ENCODE results near the gene RNF186. TPM values are rescaled to one million over a fixed set of nuclear protein-coding genes. Genes with fewer than 3 reads are reported as not detected.

RNF186 gene
- total RNA-seq, 1 experiment from 2014 or later, result not detected

DNA sequence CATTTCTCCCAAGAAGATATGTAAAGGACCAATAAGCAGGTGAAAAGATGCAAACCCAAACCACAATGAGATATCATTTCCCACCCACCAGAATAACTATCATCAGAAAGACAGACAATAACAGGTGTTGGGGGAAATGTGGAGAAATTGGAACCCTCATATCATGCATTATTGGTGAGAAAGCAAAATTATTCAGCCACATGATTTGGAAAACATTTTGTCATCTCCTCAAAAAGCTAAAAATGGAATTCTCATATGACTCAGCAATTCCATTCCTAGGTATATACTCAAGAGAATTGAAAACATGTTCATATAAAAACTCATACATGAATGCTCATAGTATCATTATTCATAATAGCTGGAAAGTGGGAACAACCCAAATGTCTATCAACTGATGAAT lies 25.1 kb upstream of the RNF186 start:
- H3K27me3 ChIP-seq (ENCODE audit: low read length), result no peaks in the 10 kb centered on the region
- no peaks in the 10 kb centered on the region for H3K4me1 ChIP-seq (ENCODE audit: low read length)
- no peaks in the 10 kb centered on the region for H3K36me3 ChIP-seq (ENCODE audit: insufficient read depth, low read length)
- H3K9ac ChIP-seq (ENCODE audit: low read length), result no peak overlapping the region
- DNase-seq, result no peak
- H2AFZ ChIP-seq (ENCODE audit: low read length), result no peak overlapping the region
- H3K9me2 ChIP-seq (replicated peaks; ENCODE audit: insufficient read depth, low read length), result no peaks in the 10 kb centered on the region
- H3K79me2 ChIP-seq (ENCODE audit: low read length), result no peaks in the 10 kb centered on the region
- H4K20me1 ChIP-seq (ENCODE audit: insufficient read depth, low read depth, low read length), result no peaks in the 10 kb centered on the region
- H3K4me2 ChIP-seq (ENCODE audit: low read depth, low read length, poor library complexity, severe bottlenecking), result no peak overlapping the region
- no peaks in the 10 kb centered on the region for H3K9me3 ChIP-seq (ENCODE audit: low read length)
- no peak overlapping the region for H3K27ac ChIP-seq (ENCODE audit: low read length)
- H3K4me3 ChIP-seq (ENCODE audit: low read length), result no peak overlapping the region

DNA sequence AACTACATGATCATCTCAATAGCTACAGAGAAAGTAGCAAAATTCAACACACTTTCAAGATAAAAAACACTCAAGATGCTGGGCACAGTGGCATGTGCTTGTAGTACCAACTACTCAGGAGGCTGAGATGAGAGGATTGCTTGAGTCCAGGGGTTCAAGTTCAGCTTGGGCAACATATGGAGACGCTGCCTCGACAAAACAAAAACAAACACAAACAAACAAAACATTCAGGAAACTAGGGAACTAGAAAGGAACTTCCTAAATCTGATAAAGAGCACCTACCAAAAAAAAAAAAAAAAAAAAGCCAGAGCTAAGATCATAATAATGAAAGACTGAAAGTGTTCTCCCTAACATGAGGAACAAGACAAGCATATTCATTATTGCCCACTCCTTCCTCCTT lies 22.8 kb upstream of the RNF186 start:
- H2AFZ ChIP-seq (ENCODE audit: low read length), result no peak overlapping the region
- no peak overlapping the region for H3K4me2 ChIP-seq (ENCODE audit: low read depth, low read length, poor library complexity, severe bottlenecking)
- H3K79me2 ChIP-seq (ENCODE audit: low read length), result no peaks in the 10 kb centered on the region
- H3K27ac ChIP-seq (ENCODE audit: low read length), result no peak overlapping the region
- H3K4me3 ChIP-seq (ENCODE audit: low read length), result no peak overlapping the region
- no peaks in the 10 kb centered on the region for H3K4me1 ChIP-seq (ENCODE audit: low read length)
- H3K9ac ChIP-seq (ENCODE audit: low read length), result no peak overlapping the region
- no peak for DNase-seq
- H3K9me2 ChIP-seq (replicated peaks; ENCODE audit: insufficient read depth, low read length), result no peaks in the 10 kb centered on the region
- H4K20me1 ChIP-seq (ENCODE audit: insufficient read depth, low read depth, low read length), result no peaks in the 10 kb centered on the region
- H3K9me3 ChIP-seq (ENCODE audit: low read length), result no peaks in the 10 kb centered on the region
- H3K36me3 ChIP-seq (ENCODE audit: insufficient read depth, low read length), result no peaks in the 10 kb centered on the region
- no peaks in the 10 kb centered on the region for H3K27me3 ChIP-seq (ENCODE audit: low read length)

DNA sequence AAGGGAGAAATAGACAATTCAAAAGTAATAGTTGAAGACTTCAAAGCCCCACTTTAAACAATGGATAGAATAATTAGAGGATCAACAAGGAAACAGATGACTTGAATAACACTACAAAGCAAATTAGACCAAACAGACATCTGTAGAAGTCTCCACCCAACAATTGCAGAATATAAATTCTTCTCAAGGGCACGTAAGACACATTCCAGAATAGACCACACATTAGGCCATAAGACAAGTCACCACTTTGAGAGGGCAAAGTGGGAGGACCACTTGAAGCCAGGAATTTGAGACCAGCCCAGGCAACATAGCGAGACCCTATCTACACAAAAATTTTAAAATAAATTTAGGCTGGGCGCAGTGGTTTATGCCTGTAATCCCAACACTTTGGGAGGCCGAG lies 20.5 kb upstream of the RNF186 start:
- no peaks in the 10 kb centered on the region for H4K20me1 ChIP-seq (ENCODE audit: insufficient read depth, low read depth, low read length)

DNA sequence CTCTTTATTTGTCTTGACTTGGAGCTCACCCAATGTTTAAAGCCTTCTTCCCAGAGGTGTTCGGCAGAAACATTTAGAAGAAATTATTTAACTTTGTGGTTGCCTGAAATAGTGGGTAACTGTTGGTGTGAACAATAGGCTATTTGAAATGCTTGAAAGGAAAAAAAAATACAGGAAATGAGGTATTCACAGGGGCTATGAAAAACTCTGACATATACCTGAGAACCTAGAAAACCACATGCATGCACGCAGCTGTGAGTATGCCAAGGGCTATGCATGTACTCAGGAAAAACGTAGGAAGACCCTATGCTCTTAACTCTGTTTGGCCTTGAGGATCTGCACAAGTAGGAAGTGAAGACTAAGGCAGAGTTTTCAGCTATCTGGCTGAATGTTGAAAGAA lies 16.4 kb upstream of the RNF186 start:
- H4K20me1 ChIP-seq (ENCODE audit: insufficient read depth, low read depth, low read length), result no peaks in the 10 kb centered on the region
- no peaks in the 10 kb centered on the region for H3K9me3 ChIP-seq (ENCODE audit: low read length)
- H2AFZ ChIP-seq (ENCODE audit: low read length), result no peak overlapping the region
- no peak for DNase-seq
- H3K4me2 ChIP-seq (ENCODE audit: low read depth, low read length, poor library complexity, severe bottlenecking), result no peak overlapping the region
- H3K9me2 ChIP-seq (replicated peaks; ENCODE audit: insufficient read depth, low read length), result no peaks in the 10 kb centered on the region
- H3K4me3 ChIP-seq (ENCODE audit: low read length), result no peak overlapping the region
- no peak overlapping the region for H3K9ac ChIP-seq (ENCODE audit: low read length)
- no peaks in the 10 kb centered on the region for H3K79me2 ChIP-seq (ENCODE audit: low read length)
- H3K4me1 ChIP-seq (ENCODE audit: low read length), result no peaks in the 10 kb centered on the region
- 0 out of 2 replicates have a peak, but pooled peaks cover 2% of the 10 kb centered on the region for H3K27me3 ChIP-seq (ENCODE audit: low read length)
- H3K36me3 ChIP-seq (ENCODE audit: insufficient read depth, low read length), result no peaks in the 10 kb centered on the region
- no peak overlapping the region for H3K27ac ChIP-seq (ENCODE audit: low read length)

More for the DNA sequence above, 20.5 kb upstream of the RNF186 start:
- Histone ChIP-seq H3K36me3 (ENCODE audit: insufficient read depth, low read length) (no peaks in the 10 kb centered on the region), H3K4me2 (ENCODE audit: low read depth, low read length, poor library complexity, severe bottlenecking) (no peak overlapping the region), H3K9ac (ENCODE audit: low read length) (no peak overlapping the region), H3K4me1 (ENCODE audit: low read length) (no peaks in the 10 kb centered on the region), H3K4me3 (ENCODE audit: low read length) (no peak overlapping the region), H3K9me3 (ENCODE audit: low read length) (no peaks in the 10 kb centered on the region), H3K27ac (ENCODE audit: low read length) (no peak overlapping the region), H3K79me2 (ENCODE audit: low read length) (no peaks in the 10 kb centered on the region), H3K9me2 (replicated peaks; ENCODE audit: insufficient read depth, low read length) (no peaks in the 10 kb centered on the region), H2AFZ (ENCODE audit: low read length) (no peak overlapping the region), H3K27me3 (ENCODE audit: low read length) (0 out of 2 replicates have a peak, but pooled peaks cover 2% of the 10 kb centered on the region)
- no peak for DNase-seq

DNA sequence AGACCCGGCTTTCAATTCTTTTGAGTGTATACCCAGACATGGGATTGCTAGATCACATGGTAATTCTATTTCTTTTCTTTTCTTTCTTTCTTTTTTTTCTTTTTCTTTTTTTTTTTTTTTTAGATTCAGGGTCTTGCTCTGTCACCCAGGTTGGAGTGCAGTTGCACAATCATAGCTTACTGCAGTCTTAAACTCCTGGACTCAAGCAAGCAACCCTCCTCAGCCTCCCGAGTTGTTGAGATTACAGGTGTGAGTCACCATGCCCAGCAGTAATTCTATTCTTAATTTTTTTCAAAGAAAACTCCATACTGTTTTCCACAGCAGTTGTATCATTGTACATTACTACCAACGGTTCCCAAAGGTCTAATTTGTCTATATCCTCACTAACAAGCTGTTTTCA lies 13.5 kb upstream of the RNF186 start:
- Histone ChIP-seq H3K27me3 (ENCODE audit: low read length) (0 out of 2 replicates have a peak, but pooled peaks cover 2% of the 10 kb centered on the region), H4K20me1 (ENCODE audit: insufficient read depth, low read depth, low read length) (no peaks in the 10 kb centered on the region), H3K79me2 (ENCODE audit: low read length) (no peaks in the 10 kb centered on the region), H2AFZ (ENCODE audit: low read length) (no peak overlapping the region), H3K9ac (ENCODE audit: low read length) (no peak overlapping the region), H3K36me3 (ENCODE audit: insufficient read depth, low read length) (no peaks in the 10 kb centered on the region), H3K4me1 (ENCODE audit: low read length) (no peaks in the 10 kb centered on the region), H3K4me2 (ENCODE audit: low read depth, low read length, poor library complexity, severe bottlenecking) (no peak overlapping the region), H3K4me3 (ENCODE audit: low read length) (no peak overlapping the region), H3K9me3 (ENCODE audit: low read length) (no peaks in the 10 kb centered on the region), H3K27ac (ENCODE audit: low read length) (no peak overlapping the region), H3K9me2 (replicated peaks; ENCODE audit: insufficient read depth, low read length) (no peaks in the 10 kb centered on the region)
- DNase-seq, result no peak

DNA sequence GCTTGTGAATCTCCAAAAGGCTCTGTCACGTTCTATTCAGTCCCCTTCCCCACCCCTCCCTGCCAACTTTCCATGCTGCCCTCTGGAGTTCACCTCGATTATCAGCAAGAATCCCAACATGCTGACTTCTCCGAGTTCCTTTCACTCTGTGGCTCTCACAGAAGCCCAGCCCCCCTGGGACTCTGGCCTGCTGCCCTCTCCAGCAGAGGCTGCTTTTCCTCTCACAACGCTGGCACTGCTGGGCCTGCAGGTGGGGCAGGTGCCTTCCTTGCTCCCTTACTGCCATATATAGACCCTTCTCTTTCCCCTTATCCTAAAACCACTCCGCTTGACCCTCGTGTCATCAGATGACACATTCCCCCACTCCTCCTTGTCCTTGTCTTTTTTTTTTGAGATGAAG lies 10.2 kb upstream of the RNF186 start:
- Histone ChIP-seq H3K27ac (ENCODE audit: low read length) (no peak overlapping the region), H3K79me2 (ENCODE audit: low read length) (no peaks in the 10 kb centered on the region), H3K9me3 (ENCODE audit: low read length) (no peaks in the 10 kb centered on the region), H3K9me2 (replicated peaks; ENCODE audit: insufficient read depth, low read length) (no peaks in the 10 kb centered on the region), H3K36me3 (ENCODE audit: insufficient read depth, low read length) (no peaks in the 10 kb centered on the region), H2AFZ (ENCODE audit: low read length) (no peak overlapping the region), H3K27me3 (ENCODE audit: low read length) (no peaks in the 10 kb centered on the region), H3K4me3 (ENCODE audit: low read length) (no peak overlapping the region), H4K20me1 (ENCODE audit: insufficient read depth, low read depth, low read length) (no peaks in the 10 kb centered on the region), H3K4me1 (ENCODE audit: low read length) (no peaks in the 10 kb centered on the region), H3K4me2 (ENCODE audit: low read depth, low read length, poor library complexity, severe bottlenecking) (no peak overlapping the region), H3K9ac (ENCODE audit: low read length) (no peak overlapping the region)
- no peak for DNase-seq

DNA sequence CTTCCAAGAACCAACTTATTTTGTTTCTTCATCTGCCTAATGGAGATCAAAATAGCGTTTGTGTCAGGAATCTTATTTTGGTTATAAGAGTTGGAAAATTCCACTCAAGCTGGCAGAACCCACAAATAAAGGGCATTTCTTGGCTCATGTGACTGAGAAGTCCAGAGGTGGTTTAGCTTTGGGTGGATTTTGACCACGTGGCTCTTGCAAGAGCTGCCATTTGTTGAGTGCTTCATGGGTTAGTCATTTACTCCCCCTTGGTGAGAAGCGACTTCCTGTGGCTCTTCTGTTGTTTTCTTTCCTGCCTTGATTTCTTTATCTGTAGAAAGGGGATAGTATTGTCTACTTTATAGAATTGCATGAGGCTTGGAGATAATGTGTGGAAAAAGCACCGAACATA lies 9.5 kb upstream of the RNF186 start:
- no peak for DNase-seq
- H3K9me3 ChIP-seq (ENCODE audit: low read length), result no peaks in the 10 kb centered on the region

DNA sequence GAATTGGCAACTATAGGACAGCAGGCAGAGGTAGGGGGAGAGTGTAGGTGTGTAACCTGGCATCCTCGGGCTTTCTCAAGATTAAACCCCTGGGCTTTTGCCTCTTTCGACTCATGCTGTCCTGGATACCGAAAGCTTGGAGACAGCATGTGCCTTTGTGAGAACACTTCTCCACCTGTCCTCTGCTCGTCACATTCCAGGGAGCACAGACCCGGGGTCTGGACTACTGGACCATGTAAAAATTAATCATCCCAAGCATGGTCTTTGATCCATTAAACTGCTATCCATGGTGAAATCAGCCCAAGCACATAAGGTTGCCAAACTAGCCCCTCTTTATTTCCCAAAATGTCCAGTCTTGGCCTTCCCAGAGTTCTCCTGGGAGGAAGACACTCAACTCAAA lies 9.0 kb upstream of the RNF186 start:
- Histone ChIP-seq H3K27ac (ENCODE audit: low read length) (no peak overlapping the region), H2AFZ (ENCODE audit: low read length) (no peak overlapping the region), H3K9ac (ENCODE audit: low read length) (no peak overlapping the region), H3K79me2 (ENCODE audit: low read length) (no peaks in the 10 kb centered on the region), H3K36me3 (ENCODE audit: insufficient read depth, low read length) (no peaks in the 10 kb centered on the region), H3K9me2 (replicated peaks; ENCODE audit: insufficient read depth, low read length) (no peaks in the 10 kb centered on the region), H3K27me3 (ENCODE audit: low read length) (no peaks in the 10 kb centered on the region), H4K20me1 (ENCODE audit: insufficient read depth, low read depth, low read length) (no peaks in the 10 kb centered on the region), H3K4me1 (ENCODE audit: low read length) (no peaks in the 10 kb centered on the region), H3K4me3 (ENCODE audit: low read length) (no peak overlapping the region), H3K9me3 (ENCODE audit: low read length) (no peaks in the 10 kb centered on the region), H3K4me2 (ENCODE audit: low read depth, low read length, poor library complexity, severe bottlenecking) (no peak overlapping the region)
- DNase-seq, result no peak

More for the DNA sequence above, 9.5 kb upstream of the RNF186 start:
- no peaks in the 10 kb centered on the region for H3K9me2 ChIP-seq (replicated peaks; ENCODE audit: insufficient read depth, low read length)
- no peak overlapping the region for H2AFZ ChIP-seq (ENCODE audit: low read length)
- H3K9ac ChIP-seq (ENCODE audit: low read length), result no peak overlapping the region
- no peaks in the 10 kb centered on the region for H3K36me3 ChIP-seq (ENCODE audit: insufficient read depth, low read length)
- H3K79me2 ChIP-seq (ENCODE audit: low read length), result no peaks in the 10 kb centered on the region
- H3K4me2 ChIP-seq (ENCODE audit: low read depth, low read length, poor library complexity, severe bottlenecking), result no peak overlapping the region
- no peak overlapping the region for H3K4me3 ChIP-seq (ENCODE audit: low read length)
- no peaks in the 10 kb centered on the region for H3K4me1 ChIP-seq (ENCODE audit: low read length)
- H3K27me3 ChIP-seq (ENCODE audit: low read length), result no peaks in the 10 kb centered on the region
- H4K20me1 ChIP-seq (ENCODE audit: insufficient read depth, low read depth, low read length), result no peaks in the 10 kb centered on the region
- H3K27ac ChIP-seq (ENCODE audit: low read length), result no peak overlapping the region

DNA sequence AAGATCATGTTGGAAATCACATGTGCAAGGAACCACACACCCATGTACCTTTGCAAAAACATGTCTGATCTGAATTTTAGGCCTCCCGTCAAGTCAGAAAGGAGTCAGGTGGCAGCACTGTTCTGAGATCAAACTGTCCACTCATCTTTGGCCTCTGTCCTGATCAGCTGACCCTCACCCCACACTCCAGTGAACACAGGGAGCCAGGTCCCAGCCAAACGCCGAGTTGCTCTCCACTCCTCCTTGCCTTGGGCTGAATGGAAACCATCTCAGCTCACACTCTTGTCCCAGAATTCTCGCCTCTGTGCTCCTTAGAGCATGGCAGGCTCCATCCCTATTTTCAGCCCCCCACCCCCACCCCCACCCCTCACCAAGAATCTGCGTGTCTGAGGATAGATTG lies 4.6 kb upstream of the RNF186 start:
- no peak for DNase-seq
- H2AFZ ChIP-seq (ENCODE audit: low read length), result no peak overlapping the region

More for the DNA sequence above, 4.6 kb upstream of the RNF186 start:
- Histone ChIP-seq H3K9ac (ENCODE audit: low read length) (no peak overlapping the region), H3K27ac (ENCODE audit: low read length) (no peak overlapping the region), H3K4me2 (ENCODE audit: low read depth, low read length, poor library complexity, severe bottlenecking) (no peak overlapping the region), H3K9me2 (replicated peaks; ENCODE audit: insufficient read depth, low read length) (no peaks in the 10 kb centered on the region), H3K9me3 (ENCODE audit: low read length) (no peaks in the 10 kb centered on the region), H3K4me3 (ENCODE audit: low read length) (no peak overlapping the region), H3K79me2 (ENCODE audit: low read length) (no peaks in the 10 kb centered on the region), H3K4me1 (ENCODE audit: low read length) (no peaks in the 10 kb centered on the region), H3K27me3 (ENCODE audit: low read length) (no peaks in the 10 kb centered on the region), H4K20me1 (ENCODE audit: insufficient read depth, low read depth, low read length) (no peaks in the 10 kb centered on the region), H3K36me3 (ENCODE audit: insufficient read depth, low read length) (no peaks in the 10 kb centered on the region)

Data from Karpas-422 (cell line).